K562 (cell line): ENCODE measurements around the gene METAP2. TPM values are rescaled to one million over a fixed set of nuclear protein-coding genes. Genes with fewer than 3 reads are reported as not detected.

Experiments used
- CCNT2 ChIP-seq: IDR thresholded peaks from 2 replicates; pipeline ENCODE4 v1.6.1; 2011; ENCODE audit warnings: borderline replicate concordance, low read depth, mild to moderate bottlenecking, moderate library complexity, mixed read lengths, low read length; ENCODE audit not compliant: insufficient read length; ENCODE audit errors: extremely low read depth
- HDAC3 ChIP-seq: fragments of 450-650 bp; IDR thresholded peaks from 2 replicates; pipeline ENCODE4 v1.6.1; 2018; ENCODE audit warnings: borderline replicate concordance, mild to moderate bottlenecking, moderate library complexity; ENCODE audit not compliant: partially characterized antibody
- MBD2 ChIP-seq: sonication (generic); IDR thresholded peaks from 2 replicates; pipeline ENCODE4 v1.6.1; 2016; ENCODE audit warnings: low read depth, borderline replicate concordance
- NEUROD1 ChIP-seq: fragments of 150-350 bp; IDR thresholded peaks from 2 replicates; pipeline ENCODE4 v1.6.1; 2014; ENCODE audit warnings: borderline replicate concordance, low read length, low read depth; ENCODE audit not compliant: partially characterized antibody
- POLR3A ChIP-seq: IDR thresholded peaks from 2 replicates; pipeline ENCODE4 v1.6.1; 2011; ENCODE audit warnings: borderline replicate concordance, mild to moderate bottlenecking, moderate library complexity; ENCODE audit not compliant: insufficient read length, insufficient read depth; ENCODE audit errors: extremely low read depth
- PTBP1 ChIP-seq: fragments of 200-400 bp; formaldehyde crosslinking; IDR thresholded peaks from 2 replicates; pipeline ENCODE4 v1.6.1; 2017; ENCODE audit warnings: low read depth, low read length
- STAG1 ChIP-seq: sonication (generic); formaldehyde crosslinking; IDR thresholded peaks from 2 replicates; pipeline ENCODE4 v1.5.0; 2020; ENCODE audit warnings: missing genetic modification reagents, borderline replicate concordance
- ZNF354B ChIP-seq: fragments of 250-450 bp; sonication (Bioruptor Pico); IDR thresholded peaks from 2 replicates; pipeline ENCODE4 v1.4.0; 2020
- ZNF384 ChIP-seq: IDR thresholded peaks from 2 replicates; pipeline ENCODE4 v1.6.1; 2012; ENCODE audit warnings: low read depth, low read length, improper control_type of control experiment
- ZNF76 ChIP-seq: fragments of 250-450 bp; sonication (Bioruptor Pico); IDR thresholded peaks from 2 replicates; pipeline ENCODE4 v1.4.0; 2020; ENCODE audit warnings: mild to moderate bottlenecking, moderate library complexity, borderline replicate concordance
- polyA plus RNA-seq, 8 experiments: library from polyadenylated mRNA; depleted of rRNA in 4 of 8; stranded (reverse) in 5 of 8; unstranded in 3 of 8; fragments of >200 nt; fragmentation: Nextera tagmentation in 2 of 8; fragmentation: Illumina TruSeq in 1 of 8; extraction: Ambion mirVana in 2 of 8; extraction: Trizol in 1 of 8; gene quantifications; 2 replicates each; pipeline versions ENCODE4 v1.2.1 to v1.2.3, GENCODE V29; 2011 to 2014; ENCODE audit warnings: inconsistent platforms in 1 of 8, missing spikeins in 1 of 8
- total RNA-seq, 7 experiments: library from RNA; depleted of rRNA in 6 of 7; stranded (reverse); fragments of >200 nt in 6 of 7; fragmentation: Illumina TruSeq in 2 of 7; extraction: Trizol in 2 of 7; gene quantifications; 2 replicates each; pipeline versions ENCODE4 v1.2.1 to v1.2.3, GENCODE V29; 2011 to 2021; ENCODE audit warnings: low replicate concordance in 1 of 7
- TF ChIP-seq, protein P1 (sequence below), 3 experiments: fragments of 200-800 bp in 1 of 3; fragments of 250-450 bp in 1 of 3; fragments of 450-650 bp in 1 of 3; sonication (Bioruptor Pico) in 1 of 3; sonication (Bioruptor generic) in 1 of 3; formaldehyde crosslinking in 1 of 3; IDR thresholded peaks; 2 replicates each; pipeline versions ENCODE4 v1.6.1 to v1.8.0; 2016 to 2022; ENCODE audit warnings: mild to moderate bottlenecking in 2 of 3, missing genetic modification characterization in 2 of 3, missing compliant biosample characterization in 1 of 3, moderate library complexity in 1 of 3
- TF ChIP-seq, protein P2 (sequence below): IDR thresholded peaks from 2 replicates; pipeline ENCODE4 v1.6.1; 2016; ENCODE audit warnings: missing genetic modification characterization, missing compliant biosample characterization
- TF ChIP-seq, protein P3 (sequence below): fragments of 250-450 bp; sonication (Bioruptor Pico); IDR thresholded peaks from 2 replicates; pipeline ENCODE4 v1.5.0; 2021
- TF ChIP-seq, protein P4 (sequence below), 2 experiments: fragments of 450-650 bp; conservative IDR thresholded peaks; 2 replicates each; pipeline ENCODE4 v1.6.1; 2017; ENCODE audit warnings: mild to moderate bottlenecking in 2 of 2, moderate library complexity in 2 of 2
- TF ChIP-seq, protein P5 (sequence below): fragments of 250-450 bp; sonication (Bioruptor Pico); IDR thresholded peaks from 2 replicates; pipeline ENCODE4 v1.8.0; 2021; ENCODE audit warnings: moderate library complexity, mild to moderate bottlenecking, inconsistent platforms
- TF ChIP-seq, protein P6 (sequence below), 2 experiments: fragments of 450-650 bp in 1 of 2; sonication (generic) in 1 of 2; formaldehyde crosslinking in 1 of 2; IDR thresholded peaks in 1 of 2; conservative IDR thresholded peaks in 1 of 2; 2 replicates each; pipeline versions ENCODE4 v1.6.1 to v1.8.1; 2016 to 2023; ENCODE audit warnings: mild to moderate bottlenecking in 2 of 2, moderate library complexity in 2 of 2, inconsistent platforms in 1 of 2, missing genetic modification reagents in 1 of 2

The METAP2 gene
- total and polyA plus RNA-seq, 9 of the 15 experiments (the other 6 are each of a cell fraction or from before 2014, with no cell fraction given) = 75.5 to 205 (median 164) TPM

DNA sequence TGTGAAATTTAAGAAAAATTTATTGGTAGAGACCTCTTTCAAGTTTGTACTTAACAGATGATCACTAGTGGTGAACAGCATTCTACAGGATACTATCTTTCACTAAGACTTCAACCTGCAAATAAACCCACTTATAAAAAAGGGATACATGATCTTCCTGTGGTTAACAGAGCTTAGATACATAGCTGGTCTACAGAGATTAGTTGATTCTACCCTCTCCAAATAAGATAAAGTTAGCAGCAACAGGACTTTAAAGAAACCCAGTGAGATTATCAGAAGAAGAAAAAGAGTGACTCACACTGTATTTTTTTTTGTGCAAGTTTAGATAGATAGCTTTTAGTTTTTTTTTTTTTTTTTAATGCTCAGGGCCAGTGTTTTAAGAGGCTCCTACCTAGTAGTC is 42.8 kb downstream of the METAP2 start (continued):
- TF ChIP-seq, protein P1, sequence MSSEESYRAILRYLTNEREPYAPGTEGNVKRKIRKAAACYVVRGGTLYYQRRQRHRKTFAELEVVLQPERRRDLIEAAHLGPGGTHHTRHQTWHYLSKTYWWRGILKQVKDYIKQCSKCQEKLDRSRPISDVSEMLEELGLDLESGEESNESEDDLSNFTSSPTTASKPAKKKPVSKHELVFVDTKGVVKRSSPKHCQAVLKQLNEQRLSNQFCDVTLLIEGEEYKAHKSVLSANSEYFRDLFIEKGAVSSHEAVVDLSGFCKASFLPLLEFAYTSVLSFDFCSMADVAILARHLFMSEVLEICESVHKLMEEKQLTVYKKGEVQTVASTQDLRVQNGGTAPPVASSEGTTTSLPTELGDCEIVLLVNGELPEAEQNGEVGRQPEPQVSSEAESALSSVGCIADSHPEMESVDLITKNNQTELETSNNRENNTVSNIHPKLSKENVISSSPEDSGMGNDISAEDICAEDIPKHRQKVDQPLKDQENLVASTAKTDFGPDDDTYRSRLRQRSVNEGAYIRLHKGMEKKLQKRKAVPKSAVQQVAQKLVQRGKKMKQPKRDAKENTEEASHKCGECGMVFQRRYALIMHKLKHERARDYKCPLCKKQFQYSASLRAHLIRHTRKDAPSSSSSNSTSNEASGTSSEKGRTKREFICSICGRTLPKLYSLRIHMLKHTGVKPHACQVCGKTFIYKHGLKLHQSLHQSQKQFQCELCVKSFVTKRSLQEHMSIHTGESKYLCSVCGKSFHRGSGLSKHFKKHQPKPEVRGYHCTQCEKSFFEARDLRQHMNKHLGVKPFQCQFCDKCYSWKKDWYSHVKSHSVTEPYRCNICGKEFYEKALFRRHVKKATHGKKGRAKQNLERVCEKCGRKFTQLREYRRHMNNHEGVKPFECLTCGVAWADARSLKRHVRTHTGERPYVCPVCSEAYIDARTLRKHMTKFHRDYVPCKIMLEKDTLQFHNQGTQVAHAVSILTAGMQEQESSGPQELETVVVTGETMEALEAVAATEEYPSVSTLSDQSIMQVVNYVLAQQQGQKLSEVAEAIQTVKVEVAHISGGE (CRISPR knock-in tag; IDR thresholded peaks at IDR 0.05) = no peak
- TF ChIP-seq STAG1 (CRISPR knock-in tag) (no peak), POLR3A (no peak), ZNF384 (peak; percentile 98), ZNF76 (CRISPR knock-in tag) (no peak), CCNT2 (peak; percentile 76), PTBP1 (no peak), NEUROD1 (peak; percentile 60), HDAC3 (peak; percentile 48), ZNF354B (CRISPR knock-in tag) (no peak), MBD2 (0 out of 2 replicates have a peak, but pooled peaks have one; percentile 38)
- TF ChIP-seq, protein P2, sequence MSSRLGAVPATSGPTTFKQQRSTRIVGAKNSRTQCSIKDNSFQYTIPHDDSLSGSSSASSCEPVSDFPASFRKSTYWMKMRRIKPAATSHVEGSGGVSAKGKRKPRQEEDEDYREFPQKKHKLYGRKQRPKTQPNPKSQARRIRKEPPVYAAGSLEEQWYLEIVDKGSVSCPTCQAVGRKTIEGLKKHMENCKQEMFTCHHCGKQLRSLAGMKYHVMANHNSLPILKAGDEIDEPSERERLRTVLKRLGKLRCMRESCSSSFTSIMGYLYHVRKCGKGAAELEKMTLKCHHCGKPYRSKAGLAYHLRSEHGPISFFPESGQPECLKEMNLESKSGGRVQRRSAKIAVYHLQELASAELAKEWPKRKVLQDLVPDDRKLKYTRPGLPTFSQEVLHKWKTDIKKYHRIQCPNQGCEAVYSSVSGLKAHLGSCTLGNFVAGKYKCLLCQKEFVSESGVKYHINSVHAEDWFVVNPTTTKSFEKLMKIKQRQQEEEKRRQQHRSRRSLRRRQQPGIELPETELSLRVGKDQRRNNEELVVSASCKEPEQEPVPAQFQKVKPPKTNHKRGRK (tag) = no peak
- TF ChIP-seq, protein P3, sequence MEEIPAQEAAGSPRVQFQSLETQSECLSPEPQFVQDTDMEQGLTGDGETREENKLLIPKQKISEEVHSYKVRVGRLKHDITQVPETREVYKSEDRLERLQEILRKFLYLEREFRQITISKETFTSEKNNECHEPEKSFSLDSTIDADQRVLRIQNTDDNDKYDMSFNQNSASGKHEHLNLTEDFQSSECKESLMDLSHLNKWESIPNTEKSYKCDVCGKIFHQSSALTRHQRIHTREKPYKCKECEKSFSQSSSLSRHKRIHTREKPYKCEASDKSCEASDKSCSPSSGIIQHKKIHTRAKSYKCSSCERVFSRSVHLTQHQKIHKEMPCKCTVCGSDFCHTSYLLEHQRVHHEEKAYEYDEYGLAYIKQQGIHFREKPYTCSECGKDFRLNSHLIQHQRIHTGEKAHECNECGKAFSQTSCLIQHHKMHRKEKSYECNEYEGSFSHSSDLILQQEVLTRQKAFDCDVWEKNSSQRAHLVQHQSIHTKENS = no peak
- TF ChIP-seq, protein P4, sequence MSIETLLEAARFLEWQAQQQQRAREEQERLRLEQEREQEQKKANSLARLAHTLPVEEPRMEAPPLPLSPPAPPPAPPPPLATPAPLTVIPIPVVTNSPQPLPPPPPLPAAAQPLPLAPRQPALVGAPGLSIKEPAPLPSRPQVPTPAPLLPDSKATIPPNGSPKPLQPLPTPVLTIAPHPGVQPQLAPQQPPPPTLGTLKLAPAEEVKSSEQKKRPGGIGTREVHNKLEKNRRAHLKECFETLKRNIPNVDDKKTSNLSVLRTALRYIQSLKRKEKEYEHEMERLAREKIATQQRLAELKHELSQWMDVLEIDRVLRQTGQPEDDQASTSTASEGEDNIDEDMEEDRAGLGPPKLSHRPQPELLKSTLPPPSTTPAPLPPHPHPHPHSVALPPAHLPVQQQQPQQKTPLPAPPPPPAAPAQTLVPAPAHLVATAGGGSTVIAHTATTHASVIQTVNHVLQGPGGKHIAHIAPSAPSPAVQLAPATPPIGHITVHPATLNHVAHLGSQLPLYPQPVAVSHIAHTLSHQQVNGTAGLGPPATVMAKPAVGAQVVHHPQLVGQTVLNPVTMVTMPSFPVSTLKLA (conservative IDR thresholded peaks at IDR 0.05) = peak in 1 of 2 experiments; percentile 50; a peak in 1 of 4 replicates
- TF ChIP-seq, protein P5, sequence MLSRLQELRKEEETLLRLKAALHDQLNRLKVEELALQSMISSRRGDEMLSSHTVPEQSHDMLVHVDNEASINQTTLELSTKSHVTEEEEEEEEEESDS (CRISPR knock-in tag) = no peak
- TF ChIP-seq, protein P6, sequence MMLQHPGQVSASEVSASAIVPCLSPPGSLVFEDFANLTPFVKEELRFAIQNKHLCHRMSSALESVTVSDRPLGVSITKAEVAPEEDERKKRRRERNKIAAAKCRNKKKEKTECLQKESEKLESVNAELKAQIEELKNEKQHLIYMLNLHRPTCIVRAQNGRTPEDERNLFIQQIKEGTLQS (IDR thresholded peaks at IDR 0.05) = peak; percentile 89
- TF ChIP-seq, protein P6 (CRISPR knock-in tag; conservative IDR thresholded peaks at IDR 0.05) = no peak
